Measurements from ENCODE around the gene TMEM184A. TPM values are rescaled to one million over a fixed set of nuclear protein-coding genes. Genes with fewer than 3 reads are reported as not detected.

TMEM184A gene
- total RNA-seq, 1 experiment from 2014 or later = 16.5 TPM

DNA sequence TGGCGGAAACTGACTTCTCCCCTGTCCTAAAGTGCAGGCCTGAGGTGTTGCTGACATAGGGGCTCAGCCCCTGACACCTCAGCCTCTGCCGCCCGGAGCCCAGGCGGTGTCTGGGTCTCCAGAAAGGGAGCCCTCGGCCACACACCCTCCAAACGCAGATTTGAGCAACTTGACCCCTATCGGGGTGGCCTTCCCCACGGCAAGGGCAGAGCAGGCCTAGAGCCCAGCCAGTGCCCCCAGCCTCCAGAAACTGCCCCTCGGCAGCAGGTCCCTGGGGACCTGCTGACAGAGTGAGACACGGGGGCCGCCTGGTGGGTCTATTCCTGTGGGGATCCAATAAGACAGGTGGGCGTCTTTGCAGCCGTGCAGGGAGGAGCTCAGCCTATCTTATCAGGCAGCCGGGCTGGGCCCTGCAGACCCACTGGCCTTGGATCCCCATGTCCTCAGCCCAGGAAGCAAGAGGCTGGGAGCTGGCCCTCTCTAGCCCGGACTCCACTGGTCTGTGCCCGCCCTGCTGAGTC is 11.0 kb downstream of the TMEM184A start:
- H3K4me3 Mint-ChIP-seq (ENCODE audit: unreplicated experiment) = no peak overlapping the region
- no TSS peak for BruUV-seq (replicated peaks)
- ChIA-PET CTCF (no interaction called here), POLR2A (no interaction called here)
- no peaks in the 10 kb centered on the region for H3K27me3 Mint-ChIP-seq (ENCODE audit: insufficient read depth, unreplicated experiment)
- Histone ChIP-seq H3K36me3 (ENCODE audit: control insufficient read depth, insufficient read depth, low read length) (peaks cover 3% of the 10 kb centered on the region), H3K4me1 (no peaks in the 10 kb centered on the region), H3K27me3 (replicated peaks; ENCODE audit: control insufficient read depth, insufficient read depth, low read length) (no peaks in the 10 kb centered on the region), H3K4me3 (ENCODE audit: low read depth, low read length) (no peak overlapping the region), H3K9me3 (no peaks in the 10 kb centered on the region)
- H3K9me3 Mint-ChIP-seq (ENCODE audit: unreplicated experiment) = no peaks in the 10 kb centered on the region
- no peak overlapping the region for H3K27ac Mint-ChIP-seq (ENCODE audit: unreplicated experiment)
- DNase-seq = peak in 1 of 2 experiments; percentile 35
- H3K36me3 Mint-ChIP-seq (ENCODE audit: insufficient read depth, unreplicated experiment) = peaks cover 71% of the 10 kb centered on the region
- TF ChIP-seq, protein P1, sequence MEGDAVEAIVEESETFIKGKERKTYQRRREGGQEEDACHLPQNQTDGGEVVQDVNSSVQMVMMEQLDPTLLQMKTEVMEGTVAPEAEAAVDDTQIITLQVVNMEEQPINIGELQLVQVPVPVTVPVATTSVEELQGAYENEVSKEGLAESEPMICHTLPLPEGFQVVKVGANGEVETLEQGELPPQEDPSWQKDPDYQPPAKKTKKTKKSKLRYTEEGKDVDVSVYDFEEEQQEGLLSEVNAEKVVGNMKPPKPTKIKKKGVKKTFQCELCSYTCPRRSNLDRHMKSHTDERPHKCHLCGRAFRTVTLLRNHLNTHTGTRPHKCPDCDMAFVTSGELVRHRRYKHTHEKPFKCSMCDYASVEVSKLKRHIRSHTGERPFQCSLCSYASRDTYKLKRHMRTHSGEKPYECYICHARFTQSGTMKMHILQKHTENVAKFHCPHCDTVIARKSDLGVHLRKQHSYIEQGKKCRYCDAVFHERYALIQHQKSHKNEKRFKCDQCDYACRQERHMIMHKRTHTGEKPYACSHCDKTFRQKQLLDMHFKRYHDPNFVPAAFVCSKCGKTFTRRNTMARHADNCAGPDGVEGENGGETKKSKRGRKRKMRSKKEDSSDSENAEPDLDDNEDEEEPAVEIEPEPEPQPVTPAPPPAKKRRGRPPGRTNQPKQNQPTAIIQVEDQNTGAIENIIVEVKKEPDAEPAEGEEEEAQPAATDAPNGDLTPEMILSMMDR (IDR thresholded peaks at IDR 0.05; ENCODE audit: insufficient read depth in 1 of 2, low read depth in 1 of 2, low read length in 1 of 2, severe bottlenecking in 1 of 2, unreplicated experiment in 1 of 2) = no peak
- intact Hi-C loops (cut with micrococcal nuclease; ENCODE audit: unreplicated experiment) = no loop called here
- H3K4me1 Mint-ChIP-seq (ENCODE audit: low read depth, unreplicated experiment) = no peaks in the 10 kb centered on the region

DNA sequence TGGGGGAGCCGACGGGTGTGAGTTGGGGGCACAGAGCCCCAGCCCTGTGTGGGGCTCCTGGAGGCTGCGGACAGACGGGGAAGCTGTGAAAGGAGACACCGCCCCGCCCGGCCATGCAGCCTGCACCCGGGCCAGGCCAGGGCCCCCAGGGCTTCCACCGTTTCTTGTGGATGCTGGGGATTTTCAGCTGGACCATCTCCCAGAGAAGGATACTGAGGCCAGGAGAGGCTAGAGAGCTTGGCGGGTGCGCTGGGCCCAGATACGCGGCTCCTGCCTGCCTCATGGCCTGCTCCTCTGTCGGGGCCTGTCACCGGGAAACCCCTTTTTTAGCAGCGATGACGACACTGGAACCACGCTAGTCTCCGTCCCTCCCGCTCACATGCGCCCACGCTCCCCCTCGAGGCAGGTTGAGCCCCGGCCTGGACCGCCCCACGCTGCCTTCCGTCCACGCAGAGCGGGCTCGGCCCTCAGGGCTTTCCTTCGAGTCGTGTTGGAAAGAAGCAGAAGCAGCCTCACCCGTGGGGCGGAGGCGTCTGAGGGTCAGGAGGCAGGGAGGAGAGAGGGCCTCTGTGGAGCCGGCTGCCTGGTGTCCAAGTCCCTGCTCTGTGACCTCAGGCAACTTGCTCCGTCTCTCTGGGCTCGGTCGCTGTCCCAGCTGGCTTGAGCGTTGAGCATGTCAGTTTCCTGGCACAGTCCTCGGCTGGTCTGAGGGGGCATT is 11.7 kb downstream of the TMEM184A start:
- peaks cover 77% of the 10 kb centered on the region for H3K36me3 Mint-ChIP-seq (ENCODE audit: insufficient read depth, unreplicated experiment)
- intact Hi-C loops (cut with micrococcal nuclease; ENCODE audit: unreplicated experiment) = no loop called here
- H3K4me3 Mint-ChIP-seq (ENCODE audit: unreplicated experiment) = no peak overlapping the region
- Histone ChIP-seq H3K4me3 (ENCODE audit: low read depth, low read length) (no peak overlapping the region), H3K36me3 (ENCODE audit: control insufficient read depth, insufficient read depth, low read length) (peaks cover 3% of the 10 kb centered on the region), H3K27me3 (replicated peaks; ENCODE audit: control insufficient read depth, insufficient read depth, low read length) (no peaks in the 10 kb centered on the region), H3K4me1 (no peaks in the 10 kb centered on the region), H3K9me3 (no peaks in the 10 kb centered on the region)
- H3K9me3 Mint-ChIP-seq (ENCODE audit: unreplicated experiment) = no peaks in the 10 kb centered on the region
- DNase-seq = peak in 1 of 2 experiments; percentile 35
- H3K4me1 Mint-ChIP-seq (ENCODE audit: low read depth, unreplicated experiment) = no peaks in the 10 kb centered on the region
- no peak overlapping the region for H3K27ac Mint-ChIP-seq (ENCODE audit: unreplicated experiment)
- CTCF ChIA-PET = interaction anchor here (1.4 kb wide), 1 partner anchor 12 kb away, joined by 3 read pairs; the partner anchor contains the start of gene TMEM184A
- TF ChIP-seq, protein P1 (IDR thresholded peaks at IDR 0.05; ENCODE audit: insufficient read depth in 1 of 2, low read depth in 1 of 2, low read length in 1 of 2, severe bottlenecking in 1 of 2, unreplicated experiment in 1 of 2) = no peak
- H3K27me3 Mint-ChIP-seq (ENCODE audit: insufficient read depth, unreplicated experiment) = no peaks in the 10 kb centered on the region
- no TSS peak for BruUV-seq (replicated peaks)
- POLR2A ChIA-PET = no interaction called here

DNA sequence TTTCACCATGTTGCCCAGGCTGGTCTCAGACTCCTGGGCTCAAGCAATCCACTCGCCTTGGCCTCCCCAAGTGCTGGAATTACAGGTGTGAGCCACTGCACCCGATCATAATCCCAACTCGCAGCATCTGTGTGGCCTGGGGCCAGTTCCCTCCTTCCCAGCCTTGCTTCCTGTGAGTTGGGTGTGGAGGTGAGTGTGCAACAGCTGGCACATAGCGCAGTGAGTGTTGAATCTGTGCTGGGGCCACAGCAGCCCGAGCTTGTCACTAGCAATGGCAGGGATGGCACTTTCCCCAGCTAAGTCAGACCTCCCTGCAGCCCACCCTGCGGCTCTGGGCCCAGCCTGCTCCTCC is 12.2 kb downstream of the TMEM184A start:
- no peaks in the 10 kb centered on the region for H3K4me1 ChIP-seq
- peak in 1 of 2 experiments; percentile 34 for DNase-seq
- ChIA-PET CTCF (interaction anchor here (1.4 kb wide), 1 partner anchor 12 kb away, joined by 3 read pairs; the partner anchor contains the start of gene TMEM184A), POLR2A (no interaction called here)
- no peaks in the 10 kb centered on the region for H3K27me3 ChIP-seq (replicated peaks; ENCODE audit: control insufficient read depth, insufficient read depth, low read length)
- Mint-ChIP-seq H3K36me3 (ENCODE audit: insufficient read depth, unreplicated experiment) (peaks cover 80% of the 10 kb centered on the region), H3K9me3 (ENCODE audit: unreplicated experiment) (no peaks in the 10 kb centered on the region), H3K27ac (ENCODE audit: unreplicated experiment) (no peak overlapping the region), H3K4me1 (ENCODE audit: low read depth, unreplicated experiment) (no peaks in the 10 kb centered on the region), H3K4me3 (ENCODE audit: unreplicated experiment) (no peak overlapping the region), H3K27me3 (ENCODE audit: insufficient read depth, unreplicated experiment) (no peaks in the 10 kb centered on the region)
- TF ChIP-seq, protein P1 (IDR thresholded peaks at IDR 0.05; ENCODE audit: insufficient read depth in 1 of 2, low read depth in 1 of 2, low read length in 1 of 2, severe bottlenecking in 1 of 2, unreplicated experiment in 1 of 2) = no peak
- H3K36me3 ChIP-seq (ENCODE audit: control insufficient read depth, insufficient read depth, low read length) = peaks cover 3% of the 10 kb centered on the region
- H3K4me3 ChIP-seq (ENCODE audit: low read depth, low read length) = no peak overlapping the region
- H3K9me3 ChIP-seq = no peaks in the 10 kb centered on the region
- no TSS peak for BruUV-seq (replicated peaks)
- intact Hi-C loops (cut with micrococcal nuclease; ENCODE audit: unreplicated experiment) = no loop called here

Data from Caco-2 (cell line).